Kidney epithelial cell (primary cell): Measurements from ENCODE around the gene AICDA. TPM values are rescaled to one million over a fixed set of nuclear protein-coding genes. Genes with fewer than 3 reads are reported as not detected.

Experiments
- DNase-seq: peaks from one replicate; pipeline ENCODE4 v3.0.0-alpha.2; 2010; ENCODE audit warnings: low read depth
- H3K27me3 ChIP-seq: 2 replicates; pipeline ENCODE4 v1.6.0; 2011; ENCODE audit warnings: low read length; ENCODE audit not compliant: control insufficient read depth, insufficient read depth
- H3K36me3 ChIP-seq: 2 replicates; pipeline ENCODE4 v1.5.1; 2011; ENCODE audit warnings: low read length; ENCODE audit not compliant: control insufficient read depth, insufficient read depth
- H3K4me3 ChIP-seq: 2 replicates; pipeline ENCODE4 v1.5.1; 2011; ENCODE audit warnings: low read depth, mild to moderate bottlenecking, control low read depth, low read length
- total RNA-seq: library from RNA; depleted of rRNA; stranded (reverse); fragments of >200 nt; gene quantifications from 2 replicates; pipeline ENCODE4 v1.2.3, GENCODE V29; 2015
- TF ChIP-seq, protein P1 (sequence below): IDR thresholded peaks from 2 replicates; pipeline ENCODE4 v1.5.1; 2011; ENCODE audit warnings: mild to moderate bottlenecking, moderate library complexity, low read length, control low read depth, inconsistent platforms; ENCODE audit not compliant: insufficient read depth, poor library complexity, severe bottlenecking

Gene AICDA
- total RNA-seq, 1 donor from 2014 or later, result 1.3 TPM

DNA sequence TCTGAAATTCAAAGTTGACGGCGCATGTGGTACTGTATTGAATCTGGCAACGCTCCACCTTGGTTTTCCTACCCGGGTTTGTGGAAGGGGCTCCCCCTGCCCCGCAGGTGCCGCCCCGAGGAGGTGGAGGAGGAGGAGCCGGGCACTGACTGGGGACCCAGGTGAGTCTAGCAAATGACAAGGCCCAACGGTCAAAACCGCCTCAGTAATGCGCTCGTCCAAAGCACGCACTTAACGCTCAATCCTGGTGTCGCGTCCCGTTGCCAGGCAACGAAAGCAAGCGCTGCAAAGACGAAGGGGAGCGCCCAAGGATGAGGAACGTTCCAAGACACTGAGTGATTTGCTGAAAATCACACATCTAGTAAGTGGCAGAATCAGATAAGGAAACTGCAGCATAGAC lies 48.0 kb downstream of the AICDA start:
- TF ChIP-seq, protein P1, sequence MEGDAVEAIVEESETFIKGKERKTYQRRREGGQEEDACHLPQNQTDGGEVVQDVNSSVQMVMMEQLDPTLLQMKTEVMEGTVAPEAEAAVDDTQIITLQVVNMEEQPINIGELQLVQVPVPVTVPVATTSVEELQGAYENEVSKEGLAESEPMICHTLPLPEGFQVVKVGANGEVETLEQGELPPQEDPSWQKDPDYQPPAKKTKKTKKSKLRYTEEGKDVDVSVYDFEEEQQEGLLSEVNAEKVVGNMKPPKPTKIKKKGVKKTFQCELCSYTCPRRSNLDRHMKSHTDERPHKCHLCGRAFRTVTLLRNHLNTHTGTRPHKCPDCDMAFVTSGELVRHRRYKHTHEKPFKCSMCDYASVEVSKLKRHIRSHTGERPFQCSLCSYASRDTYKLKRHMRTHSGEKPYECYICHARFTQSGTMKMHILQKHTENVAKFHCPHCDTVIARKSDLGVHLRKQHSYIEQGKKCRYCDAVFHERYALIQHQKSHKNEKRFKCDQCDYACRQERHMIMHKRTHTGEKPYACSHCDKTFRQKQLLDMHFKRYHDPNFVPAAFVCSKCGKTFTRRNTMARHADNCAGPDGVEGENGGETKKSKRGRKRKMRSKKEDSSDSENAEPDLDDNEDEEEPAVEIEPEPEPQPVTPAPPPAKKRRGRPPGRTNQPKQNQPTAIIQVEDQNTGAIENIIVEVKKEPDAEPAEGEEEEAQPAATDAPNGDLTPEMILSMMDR, result no peak
- no peaks in the 10 kb centered on the region for H3K27me3 ChIP-seq
- DNase-seq, result no peak
- no peaks in the 10 kb centered on the region for H3K36me3 ChIP-seq
- no peak overlapping the region for H3K4me3 ChIP-seq

DNA sequence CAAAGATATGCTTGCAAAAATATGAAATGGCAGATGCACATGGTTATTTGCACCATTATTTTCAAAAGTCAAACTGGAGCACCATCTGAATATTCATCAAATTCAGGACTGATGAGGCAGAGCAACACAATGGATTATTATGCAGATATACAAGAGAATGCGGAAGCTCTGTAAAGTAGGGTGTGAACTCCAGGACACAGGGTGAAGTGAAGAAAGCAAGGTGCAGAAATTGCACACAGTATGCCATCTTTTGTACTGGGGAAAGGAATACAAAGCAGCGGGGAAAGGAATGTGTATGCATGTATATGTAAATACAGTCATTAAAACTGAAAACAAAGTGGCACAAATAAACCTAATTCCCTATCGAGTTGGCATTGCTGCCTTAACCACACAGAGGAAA lies 49.3 kb downstream of the AICDA start:
- Histone ChIP-seq H3K36me3 (no peaks in the 10 kb centered on the region), H3K4me3 (no peak overlapping the region), H3K27me3 (no peaks in the 10 kb centered on the region)
- DNase-seq, result no peak
- TF ChIP-seq, protein P1, result no peak

DNA sequence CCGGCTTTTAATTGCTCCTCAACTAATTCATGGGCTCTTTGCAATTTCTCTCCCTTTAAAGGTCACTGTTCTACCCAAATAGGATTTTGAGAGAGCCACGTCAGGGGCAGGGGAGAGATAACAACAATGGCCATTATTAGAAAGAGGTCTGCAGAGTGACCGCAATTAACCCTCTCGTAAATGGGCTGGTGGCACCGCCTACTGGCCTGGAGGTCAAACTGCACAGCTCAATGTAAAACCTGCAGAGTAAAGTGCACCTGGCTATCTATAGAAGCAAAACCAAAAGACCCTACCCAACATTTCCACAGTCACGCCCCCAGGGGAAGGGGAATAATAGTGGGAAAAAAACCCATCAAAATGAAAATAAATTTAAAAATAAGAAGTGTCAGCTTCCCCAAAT lies 50.3 kb downstream of the AICDA start:
- no peak for DNase-seq
- no peaks in the 10 kb centered on the region for H3K27me3 ChIP-seq
- H3K36me3 ChIP-seq, result no peaks in the 10 kb centered on the region
- H3K4me3 ChIP-seq, result no peak overlapping the region
- TF ChIP-seq, protein P1, result no peak

DNA sequence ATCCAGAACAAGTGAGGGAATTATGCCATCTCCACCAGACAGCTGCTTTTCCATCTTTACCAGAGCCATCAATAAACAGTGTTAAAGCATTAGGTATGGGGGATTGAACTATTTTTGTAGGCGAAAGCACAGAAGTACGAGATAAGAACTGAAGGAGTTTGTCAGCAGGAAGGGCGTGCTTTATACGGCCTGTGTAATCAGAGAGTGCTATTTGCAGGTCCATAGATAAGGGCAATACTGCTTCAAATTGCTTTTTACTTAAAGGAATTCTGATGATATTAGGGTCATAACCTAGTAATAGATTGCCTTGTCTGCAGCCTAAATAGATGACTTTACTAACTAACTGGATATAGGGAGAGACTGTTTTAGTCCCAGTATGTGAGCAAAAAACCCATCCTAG lies 51.6 kb downstream of the AICDA start:
- TF ChIP-seq, protein P1, result no peak
- Histone ChIP-seq H3K4me3 (no peak overlapping the region), H3K27me3 (no peaks in the 10 kb centered on the region), H3K36me3 (no peaks in the 10 kb centered on the region)
- no peak for DNase-seq

DNA sequence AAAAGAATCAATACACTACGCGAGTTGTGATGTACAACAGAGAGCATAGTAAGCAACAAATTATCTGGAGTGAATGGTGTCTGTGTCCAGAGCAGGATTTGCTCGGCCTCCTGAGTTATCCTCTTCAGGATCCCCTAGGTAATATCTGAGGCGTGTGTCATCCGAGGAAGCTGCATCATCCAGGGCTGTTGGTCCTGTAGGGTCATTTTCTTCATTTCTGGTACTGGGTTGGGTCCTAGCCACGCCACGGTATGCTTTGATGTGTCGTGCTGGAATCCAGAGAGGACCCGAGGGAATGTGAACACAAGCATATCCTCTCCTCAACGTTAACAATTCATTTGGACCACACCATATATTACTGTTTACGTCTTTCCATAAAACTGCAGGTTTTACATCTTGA lies 53.0 kb downstream of the AICDA start:
- DNase-seq, result no peak
- Histone ChIP-seq H3K4me3 (no peak overlapping the region), H3K27me3 (no peaks in the 10 kb centered on the region), H3K36me3 (no peaks in the 10 kb centered on the region)
- TF ChIP-seq, protein P1, result no peak

DNA sequence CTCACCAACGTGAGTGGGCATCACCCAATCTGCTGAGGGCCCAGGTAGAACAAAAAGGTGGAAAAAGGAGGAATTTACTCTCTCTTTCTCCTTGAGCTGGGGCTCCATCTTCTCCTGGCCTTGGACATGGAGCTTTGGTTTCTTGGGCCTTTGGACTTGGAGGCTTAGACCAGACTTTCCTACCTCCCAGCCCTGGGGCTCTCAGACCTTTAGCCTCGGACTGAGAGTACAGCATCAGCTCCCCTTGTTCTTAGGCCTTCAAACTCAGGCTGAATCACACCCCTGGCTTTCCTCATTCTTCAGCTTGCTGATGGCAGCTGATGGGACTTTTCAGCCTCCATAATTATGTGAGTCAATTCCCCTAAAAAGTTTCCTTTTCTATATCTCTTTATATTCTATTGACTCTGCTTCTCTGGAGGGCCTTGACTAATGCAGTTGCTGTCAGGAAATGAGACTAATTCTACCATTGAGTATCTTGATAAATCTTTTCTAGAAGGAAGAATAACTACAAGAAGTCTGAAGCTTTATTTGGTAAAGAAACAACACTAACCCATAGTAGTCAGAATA lies 56.0 kb downstream of the AICDA start:
- Histone ChIP-seq H3K27me3 (no peaks in the 10 kb centered on the region), H3K36me3 (no peaks in the 10 kb centered on the region), H3K4me3 (no peak overlapping the region)
- TF ChIP-seq, protein P1, result no peak
- DNase-seq, result no peak
